ENCODE data around the gene ZNF311. TPM values are rescaled to one million over a fixed set of nuclear protein-coding genes. Genes with fewer than 3 reads are reported as not detected.
A peak's percentile ranks its signal among the peaks of the same experiment; 100 is the strongest.

ZNF311 gene
- total RNA-seq, 6 experiments from 2014 or later, result 0.17 to 0.34 (median 0.21) TPM

GRCh38 chr6:29014729-29015608, 9.9 kb upstream of the ZNF311 start:
- H3K27me3 Mint-ChIP-seq (ENCODE audit: insufficient read depth), result peaks cover 8% of the 10 kb centered on the region

DNA sequence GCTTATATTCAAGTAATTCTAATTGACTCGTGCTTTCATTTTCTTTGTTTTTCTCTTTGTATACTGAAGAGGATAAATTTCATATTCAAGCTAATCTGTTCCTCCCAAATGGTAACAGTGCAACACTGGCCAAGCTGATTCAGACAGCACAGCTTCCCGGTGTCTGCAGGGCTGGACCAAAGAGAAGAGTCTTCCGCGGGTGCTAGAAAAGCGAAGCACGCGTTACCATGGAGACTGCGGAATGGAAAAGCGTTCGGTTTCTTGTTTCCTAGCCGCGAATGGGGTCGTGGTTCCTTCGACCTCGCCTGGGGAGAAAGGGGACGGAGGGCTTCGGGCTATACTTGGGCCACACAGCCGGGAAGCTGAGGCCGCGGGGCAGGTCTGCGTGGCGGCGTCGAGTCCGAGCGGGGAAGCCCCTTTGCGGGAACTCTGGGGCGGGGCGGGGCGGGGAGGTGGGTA, 6.2 kb upstream of the ZNF311 start:
- Mint-ChIP-seq H3K4me3 (peak overlapping the region; percentile 89), H3K27me3 (ENCODE audit: insufficient read depth) (peaks cover 8% of the 10 kb centered on the region), H3K4me1 (ENCODE audit: low read depth) (peaks cover 15% of the 10 kb centered on the region), H3K27ac (peak overlapping the region; percentile 58), H3K9me3 (peaks cover 5% of the 10 kb centered on the region), H3K36me3 (ENCODE audit: low read depth) (no peaks in the 10 kb centered on the region)
- TF ChIP-seq, protein P1, sequence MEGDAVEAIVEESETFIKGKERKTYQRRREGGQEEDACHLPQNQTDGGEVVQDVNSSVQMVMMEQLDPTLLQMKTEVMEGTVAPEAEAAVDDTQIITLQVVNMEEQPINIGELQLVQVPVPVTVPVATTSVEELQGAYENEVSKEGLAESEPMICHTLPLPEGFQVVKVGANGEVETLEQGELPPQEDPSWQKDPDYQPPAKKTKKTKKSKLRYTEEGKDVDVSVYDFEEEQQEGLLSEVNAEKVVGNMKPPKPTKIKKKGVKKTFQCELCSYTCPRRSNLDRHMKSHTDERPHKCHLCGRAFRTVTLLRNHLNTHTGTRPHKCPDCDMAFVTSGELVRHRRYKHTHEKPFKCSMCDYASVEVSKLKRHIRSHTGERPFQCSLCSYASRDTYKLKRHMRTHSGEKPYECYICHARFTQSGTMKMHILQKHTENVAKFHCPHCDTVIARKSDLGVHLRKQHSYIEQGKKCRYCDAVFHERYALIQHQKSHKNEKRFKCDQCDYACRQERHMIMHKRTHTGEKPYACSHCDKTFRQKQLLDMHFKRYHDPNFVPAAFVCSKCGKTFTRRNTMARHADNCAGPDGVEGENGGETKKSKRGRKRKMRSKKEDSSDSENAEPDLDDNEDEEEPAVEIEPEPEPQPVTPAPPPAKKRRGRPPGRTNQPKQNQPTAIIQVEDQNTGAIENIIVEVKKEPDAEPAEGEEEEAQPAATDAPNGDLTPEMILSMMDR (IDR thresholded peaks at IDR 0.05), result no peak
- DNase-seq, result peak; percentile 58

More at GRCh38 chr6:29014729-29015608, 9.9 kb upstream of the ZNF311 start:
- TF ChIP-seq, protein P1 (IDR thresholded peaks at IDR 0.05), result peak; percentile 26
- Mint-ChIP-seq H3K27ac (no peak overlapping the region), H3K4me3 (no peak overlapping the region), H3K36me3 (ENCODE audit: low read depth) (no peaks in the 10 kb centered on the region), H3K9me3 (peaks cover 5% of the 10 kb centered on the region), H3K4me1 (ENCODE audit: low read depth) (peaks cover 24% of the 10 kb centered on the region)
- no peak for DNase-seq

- peaks cover 25% of the 10 kb centered on the region for H3K4me1 Mint-ChIP-seq (ENCODE audit: low read depth)
- peaks cover 9% of the 10 kb centered on the region for H3K27me3 Mint-ChIP-seq (ENCODE audit: insufficient read depth)
- TF ChIP-seq, protein P1 (IDR thresholded peaks at IDR 0.05), result no peak
- H3K36me3 Mint-ChIP-seq (ENCODE audit: low read depth), result no peaks in the 10 kb centered on the region
- no peak overlapping the region for H3K4me3 Mint-ChIP-seq
- H3K27ac Mint-ChIP-seq, result no peak overlapping the region
- H3K9me3 Mint-ChIP-seq, result no peaks in the 10 kb centered on the region
- no peak for DNase-seq
These were observed 4.2 kb upstream of the ZNF311 start for GRCh38 chr6:29009358-29009757.

- DNase-seq, result no peak
- TF ChIP-seq, protein P1 (IDR thresholded peaks at IDR 0.05), result no peak
- peaks cover 9% of the 10 kb centered on the region for H3K27me3 Mint-ChIP-seq (ENCODE audit: insufficient read depth)
- H3K9me3 Mint-ChIP-seq, result no peaks in the 10 kb centered on the region
- H3K4me1 Mint-ChIP-seq (ENCODE audit: low read depth), result peaks cover 25% of the 10 kb centered on the region
- H3K4me3 Mint-ChIP-seq, result no peak overlapping the region
- H3K36me3 Mint-ChIP-seq (ENCODE audit: low read depth), result no peaks in the 10 kb centered on the region
- H3K27ac Mint-ChIP-seq, result no peak overlapping the region
These were observed 3.0 kb upstream of the ZNF311 start for GRCh38 chr6:29008089-29008488.

DNA sequence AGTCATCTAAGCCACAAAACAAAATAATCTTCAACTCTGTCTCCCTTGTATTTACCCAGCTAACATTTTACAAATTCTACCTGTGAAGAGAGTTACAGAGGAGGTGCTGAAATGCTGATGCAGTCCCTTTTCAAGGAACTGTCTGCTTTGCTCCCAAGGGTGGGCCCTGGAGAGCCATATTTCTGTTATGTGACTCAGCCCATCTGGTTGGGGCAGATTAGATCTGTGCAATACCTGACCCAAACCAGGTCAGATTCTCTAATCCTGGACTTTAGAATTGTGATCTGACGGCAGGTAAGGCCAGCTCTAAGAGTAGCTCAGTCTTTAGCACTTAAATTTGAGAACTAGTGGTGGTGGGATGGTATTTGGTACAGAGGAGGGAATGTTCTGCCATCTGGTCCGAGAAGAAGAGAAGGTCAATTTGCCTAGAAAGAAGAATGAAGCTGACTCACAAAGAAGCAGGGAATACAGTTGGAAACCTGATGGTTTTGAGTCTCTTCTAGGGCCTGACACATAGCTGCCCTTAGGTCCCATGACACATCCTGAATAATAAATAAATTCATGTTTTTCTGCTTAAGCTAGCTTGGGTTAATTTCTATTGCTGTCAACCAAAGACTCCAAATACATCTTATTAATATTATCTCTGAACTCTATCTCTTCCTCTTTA, 8.1 kb downstream of the ZNF311 start:
- no peak overlapping the region for H3K27ac Mint-ChIP-seq
- H3K36me3 Mint-ChIP-seq (ENCODE audit: low read depth), result no peaks in the 10 kb centered on the region
- peaks cover 13% of the 10 kb centered on the region; the same call in 1 of the 2 replicates for H3K4me1 Mint-ChIP-seq (ENCODE audit: low read depth)
- peaks cover 6% of the 10 kb centered on the region; the same call in 1 of the 2 replicates for H3K27me3 Mint-ChIP-seq (ENCODE audit: insufficient read depth)
- no peaks in the 10 kb centered on the region for H3K9me3 Mint-ChIP-seq
- peak; percentile 21 for DNase-seq
- TF ChIP-seq, protein P1 (IDR thresholded peaks at IDR 0.05), result no peak
- H3K4me3 Mint-ChIP-seq, result no peak overlapping the region
